SK-N-SH treated with all-trans-retinoic acid at 6 μM for 48 hours (cell line): ENCODE data around the gene HSF2BP.

Source experiments
- ATAC-seq: fragments of 200-7000 bp; cut with Tn5 transposase; 3 replicates; pipeline ENCODE4 v1.9.1; 2020; ENCODE audit warnings: mild to moderate bottlenecking, moderate library complexity
- ARNTL ChIP-seq: fragments of 450-650 bp; formaldehyde crosslinking; IDR thresholded peaks from 2 replicates; pipeline ENCODE4 v1.5.0; 2020; ENCODE audit warnings: low read depth, mild to moderate bottlenecking, moderate library complexity, borderline replicate concordance
- GLIS3 ChIP-seq: fragments of 250-450 bp; sonication (Bioruptor Pico); IDR thresholded peaks from 2 replicates; pipeline ENCODE4 v1.5.0; 2020; ENCODE audit warnings: mild to moderate bottlenecking, moderate library complexity
- ISL1 ChIP-seq: fragments of 250-450 bp; sonication (Bioruptor Pico); IDR thresholded peaks from 2 replicates; pipeline ENCODE4 v2.1.2; 2022; ENCODE audit warnings: mild to moderate bottlenecking, moderate library complexity
- OSR1 ChIP-seq: fragments of 250-450 bp; sonication (Bioruptor Pico); IDR thresholded peaks from 2 replicates; pipeline ENCODE4 v1.8.0; 2022; ENCODE audit warnings: moderate library complexity, mild to moderate bottlenecking, inconsistent platforms
- PATZ1 ChIP-seq: fragments of 250-450 bp; sonication (Bioruptor Pico); IDR thresholded peaks from 2 replicates; pipeline ENCODE4 v1.8.0; 2020; ENCODE audit warnings: mild to moderate bottlenecking, moderate library complexity, borderline replicate concordance
- PPARA ChIP-seq: fragments of 250-450 bp; sonication (Bioruptor Pico); IDR thresholded peaks from 2 replicates; pipeline ENCODE4 v1.5.0; 2020; ENCODE audit warnings: mild to moderate bottlenecking, borderline replicate concordance
- TOX ChIP-seq: fragments of 250-450 bp; sonication (Bioruptor Pico); IDR thresholded peaks from 2 replicates; pipeline ENCODE4 v1.8.0; 2021; ENCODE audit warnings: mild to moderate bottlenecking, moderate library complexity, borderline replicate concordance
- TSHZ2 ChIP-seq: fragments of 250-450 bp; sonication (Bioruptor Pico); IDR thresholded peaks from 2 replicates; pipeline ENCODE4 v1.5.0; 2020; ENCODE audit warnings: mild to moderate bottlenecking, moderate library complexity
- ZC3H10 ChIP-seq: fragments of 250-450 bp; sonication (Bioruptor Pico); IDR thresholded peaks from 2 replicates; pipeline ENCODE4 v1.5.1; 2021; ENCODE audit warnings: mild to moderate bottlenecking, moderate library complexity
- ZFP30 ChIP-seq: fragments of 450-650 bp; formaldehyde crosslinking; IDR thresholded peaks from 2 replicates; pipeline ENCODE4 v1.5.0; 2022; ENCODE audit warnings: mild to moderate bottlenecking, moderate library complexity
- ZNF565 ChIP-seq: fragments of 450-650 bp; formaldehyde crosslinking; conservative IDR thresholded peaks from 2 replicates; pipeline ENCODE4 v1.5.0; 2020; ENCODE audit warnings: low read depth, mild to moderate bottlenecking, moderate library complexity
- ZNF70 ChIP-seq: fragments of 450-650 bp; formaldehyde crosslinking; IDR thresholded peaks from 2 replicates; pipeline ENCODE4 v1.5.0; 2020; ENCODE audit warnings: mild to moderate bottlenecking, moderate library complexity
- ZNF8 ChIP-seq: fragments of 450-650 bp; formaldehyde crosslinking; IDR thresholded peaks from 2 replicates; pipeline ENCODE4 v1.5.0; 2020; ENCODE audit warnings: mild to moderate bottlenecking, moderate library complexity
- TF ChIP-seq, protein P1 (sequence below): fragments of 250-450 bp; sonication (Bioruptor Pico); IDR thresholded peaks from 2 replicates; pipeline ENCODE4 v1.8.0; 2021; ENCODE audit warnings: low read depth, mild to moderate bottlenecking, moderate library complexity, borderline replicate concordance
- TF ChIP-seq, protein P2 (sequence below): fragments of 250-450 bp; sonication (Bioruptor Pico); IDR thresholded peaks from 2 replicates; pipeline ENCODE4 v1.5.1; 2021; ENCODE audit warnings: mild to moderate bottlenecking, moderate library complexity

The HSF2BP gene

GRCh38 chr21:43662286-43662685, 3.0 kb upstream of the HSF2BP start:
- TF ChIP-seq ZNF565 (no peak), TSHZ2 (no peak), OSR1 (no peak), ARNTL (no peak), PPARA (CRISPR knock-in tag) (no peak), PATZ1 (CRISPR knock-in tag) (no peak), TOX (no peak), ZC3H10 (no peak)
- TF ChIP-seq, all 23 proteins: peak for 0
- ATAC-seq: no peak

DNA sequence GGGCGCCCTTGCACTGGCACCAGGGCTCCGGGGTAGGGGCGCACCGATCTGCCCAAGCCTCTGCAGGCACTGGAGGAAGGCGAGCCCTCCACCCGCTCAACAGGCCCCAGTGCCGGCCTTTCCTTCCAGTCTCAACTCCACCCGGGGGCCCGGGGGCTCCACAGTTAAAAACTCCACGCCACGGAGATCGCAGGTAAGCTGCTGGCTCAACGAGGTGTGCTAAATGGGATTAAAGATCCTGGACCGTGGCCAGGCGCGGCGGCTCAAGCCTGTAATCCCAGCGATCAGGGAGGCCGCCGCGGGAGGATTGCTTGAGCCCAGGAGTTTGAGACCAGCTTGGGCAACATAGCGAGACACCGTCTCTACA, 536 bp downstream of the HSF2BP start:
- no peak for TF ChIP-seq ZNF70 (CRISPR knock-in tag)
- TF ChIP-seq ZFP30: no peak
- TF ChIP-seq ISL1 (CRISPR knock-in tag): no peak
- TF ChIP-seq TSHZ2: no peak
- no peak for TF ChIP-seq GLIS3 (CRISPR knock-in tag)
- TF ChIP-seq OSR1: no peak
- TF ChIP-seq, protein P1, sequence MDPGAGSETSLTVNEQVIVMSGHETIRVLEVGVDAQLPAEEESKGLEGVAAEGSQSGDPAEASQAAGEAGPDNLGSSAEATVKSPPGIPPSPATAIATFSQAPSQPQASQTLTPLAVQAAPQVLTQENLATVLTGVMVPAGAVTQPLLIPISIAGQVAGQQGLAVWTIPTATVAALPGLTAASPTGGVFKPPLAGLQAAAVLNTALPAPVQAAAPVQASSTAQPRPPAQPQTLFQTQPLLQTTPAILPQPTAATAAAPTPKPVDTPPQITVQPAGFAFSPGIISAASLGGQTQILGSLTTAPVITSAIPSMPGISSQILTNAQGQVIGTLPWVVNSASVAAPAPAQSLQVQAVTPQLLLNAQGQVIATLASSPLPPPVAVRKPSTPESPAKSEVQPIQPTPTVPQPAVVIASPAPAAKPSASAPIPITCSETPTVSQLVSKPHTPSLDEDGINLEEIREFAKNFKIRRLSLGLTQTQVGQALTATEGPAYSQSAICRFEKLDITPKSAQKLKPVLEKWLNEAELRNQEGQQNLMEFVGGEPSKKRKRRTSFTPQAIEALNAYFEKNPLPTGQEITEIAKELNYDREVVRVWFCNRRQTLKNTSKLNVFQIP (CRISPR knock-in tag): no peak
- TF ChIP-seq, protein P2, sequence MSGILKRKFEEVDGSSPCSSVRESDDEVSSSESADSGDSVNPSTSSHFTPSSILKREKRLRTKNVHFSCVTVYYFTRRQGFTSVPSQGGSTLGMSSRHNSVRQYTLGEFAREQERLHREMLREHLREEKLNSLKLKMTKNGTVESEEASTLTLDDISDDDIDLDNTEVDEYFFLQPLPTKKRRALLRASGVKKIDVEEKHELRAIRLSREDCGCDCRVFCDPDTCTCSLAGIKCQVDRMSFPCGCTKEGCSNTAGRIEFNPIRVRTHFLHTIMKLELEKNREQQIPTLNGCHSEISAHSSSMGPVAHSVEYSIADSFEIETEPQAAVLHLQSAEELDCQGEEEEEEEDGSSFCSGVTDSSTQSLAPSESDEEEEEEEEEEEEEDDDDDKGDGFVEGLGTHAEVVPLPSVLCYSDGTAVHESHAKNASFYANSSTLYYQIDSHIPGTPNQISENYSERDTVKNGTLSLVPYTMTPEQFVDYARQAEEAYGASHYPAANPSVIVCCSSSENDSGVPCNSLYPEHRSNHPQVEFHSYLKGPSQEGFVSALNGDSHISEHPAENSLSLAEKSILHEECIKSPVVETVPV (CRISPR knock-in tag): no peak
- TF ChIP-seq ZNF565: no peak
- TF ChIP-seq, all 23 proteins: peak for 0

DNA sequence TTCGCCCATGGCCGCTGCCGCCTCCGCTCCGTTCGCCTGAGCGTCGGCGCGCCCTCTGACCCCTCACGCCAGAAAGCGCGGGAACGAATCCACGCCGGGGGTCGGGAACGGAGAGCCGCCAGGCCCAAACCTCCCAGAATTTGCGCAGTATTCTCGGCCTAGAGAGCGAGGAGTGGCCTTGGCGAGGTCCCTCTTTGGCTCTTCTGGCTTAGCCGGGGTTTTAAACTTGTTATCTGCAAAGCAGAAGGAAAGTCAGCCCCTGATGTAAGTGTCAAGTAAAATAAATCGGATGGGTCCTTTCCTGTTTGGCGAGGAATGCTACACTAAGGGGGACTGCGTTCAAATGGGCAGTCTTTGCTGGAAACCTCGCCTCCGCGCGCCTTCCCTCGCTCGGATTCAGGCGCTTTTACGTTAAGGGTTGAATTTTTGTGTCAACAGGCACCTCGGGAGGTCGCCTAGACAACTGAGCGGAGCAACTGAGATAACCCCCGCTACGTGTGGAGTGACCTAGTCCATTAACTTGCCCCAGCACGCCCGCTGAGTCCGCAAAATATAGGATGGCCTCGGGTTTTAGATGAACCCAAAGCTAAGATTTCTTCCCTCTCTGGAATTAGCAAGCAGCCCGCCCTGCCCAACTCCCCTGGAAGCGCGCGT, 1.1 kb downstream of the HSF2BP start:
- no peak for TF ChIP-seq GLIS3 (CRISPR knock-in tag)
- no peak for TF ChIP-seq ZNF8 (CRISPR knock-in tag)
- TF ChIP-seq PPARA (CRISPR knock-in tag): no peak
- TF ChIP-seq OSR1: no peak
- TF ChIP-seq TOX: no peak
- TF ChIP-seq ISL1 (CRISPR knock-in tag): no peak
- TF ChIP-seq TSHZ2: no peak
- no peak for ATAC-seq

More for the DNA sequence above, 536 bp downstream of the HSF2BP start:
- ATAC-seq: no peak
